HG03520 (cell line): ENCODE results near the gene HAUS3.

Source experiments
- ATAC-seq: cut with Tn5 transposase; IDR thresholded peaks from one replicate; pipeline ENCODE4 v1.9.1; 2021; ENCODE audit warnings: mild to moderate bottlenecking, moderate library complexity; ENCODE audit not compliant: unreplicated experiment

Gene HAUS3

DNA sequence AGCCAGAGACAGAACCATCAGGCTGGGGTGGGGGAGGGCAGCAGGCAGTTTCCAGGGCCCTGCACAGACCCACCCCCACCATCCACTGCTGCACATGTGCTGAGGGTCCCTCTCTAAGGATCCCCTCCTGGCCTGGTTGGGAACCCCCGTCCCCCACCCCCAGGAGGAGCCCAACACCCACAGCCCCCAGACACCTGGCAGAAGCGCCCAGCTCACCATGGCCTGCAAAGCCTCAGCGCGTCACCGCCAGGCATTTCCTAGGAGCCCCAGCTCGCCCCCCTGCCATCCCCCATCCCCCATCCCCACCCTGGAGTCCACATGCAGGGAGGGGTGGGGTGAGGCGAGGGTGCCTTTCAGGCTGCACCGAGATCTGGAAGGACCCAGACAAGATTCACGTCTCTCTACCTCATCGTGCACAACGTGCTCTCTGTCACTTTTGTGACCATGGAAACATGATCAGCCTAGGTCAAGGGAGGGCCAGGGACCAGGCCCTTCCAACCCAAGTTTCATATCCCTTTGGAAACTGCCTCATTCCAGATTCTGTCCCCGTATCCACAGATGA, 10.7 kb upstream of the HAUS3 start:
- no peak for ATAC-seq

DNA sequence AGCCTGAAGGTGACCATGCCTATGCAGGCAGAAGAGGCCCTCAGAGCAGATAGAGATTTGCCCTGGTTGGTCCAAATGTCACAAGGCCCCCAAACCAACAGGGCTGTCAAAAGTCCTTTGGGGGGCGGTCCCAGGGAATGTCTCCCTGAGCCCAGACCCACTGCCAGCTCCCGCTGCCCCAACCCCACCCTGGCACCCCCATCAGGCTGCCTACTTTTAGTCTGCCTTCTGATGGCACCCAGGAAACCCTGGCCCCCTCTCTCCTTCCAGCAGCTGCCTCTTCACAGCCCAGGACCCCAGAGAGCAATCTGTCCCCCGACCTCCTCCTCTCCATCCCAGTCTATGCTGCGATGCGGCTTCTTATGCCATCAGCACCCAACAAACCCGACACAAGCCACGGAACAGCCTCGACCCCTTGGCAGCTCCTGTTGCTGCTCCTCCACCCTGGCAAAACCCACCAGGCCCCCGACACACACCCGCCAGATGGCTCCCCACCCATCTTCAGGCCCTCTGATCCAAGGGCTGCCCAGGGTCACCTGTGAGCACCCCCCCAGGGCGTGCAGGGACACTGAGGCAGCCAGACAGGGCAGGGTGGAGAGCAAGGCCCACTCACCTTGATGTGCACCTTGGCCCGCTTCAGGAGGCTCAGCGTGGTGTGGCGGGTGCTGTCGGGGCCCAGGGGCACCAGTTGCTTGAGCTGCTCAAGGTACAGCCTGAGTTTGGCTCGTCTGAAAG, 10.0 kb upstream of the HAUS3 start:
- no peak for ATAC-seq

DNA sequence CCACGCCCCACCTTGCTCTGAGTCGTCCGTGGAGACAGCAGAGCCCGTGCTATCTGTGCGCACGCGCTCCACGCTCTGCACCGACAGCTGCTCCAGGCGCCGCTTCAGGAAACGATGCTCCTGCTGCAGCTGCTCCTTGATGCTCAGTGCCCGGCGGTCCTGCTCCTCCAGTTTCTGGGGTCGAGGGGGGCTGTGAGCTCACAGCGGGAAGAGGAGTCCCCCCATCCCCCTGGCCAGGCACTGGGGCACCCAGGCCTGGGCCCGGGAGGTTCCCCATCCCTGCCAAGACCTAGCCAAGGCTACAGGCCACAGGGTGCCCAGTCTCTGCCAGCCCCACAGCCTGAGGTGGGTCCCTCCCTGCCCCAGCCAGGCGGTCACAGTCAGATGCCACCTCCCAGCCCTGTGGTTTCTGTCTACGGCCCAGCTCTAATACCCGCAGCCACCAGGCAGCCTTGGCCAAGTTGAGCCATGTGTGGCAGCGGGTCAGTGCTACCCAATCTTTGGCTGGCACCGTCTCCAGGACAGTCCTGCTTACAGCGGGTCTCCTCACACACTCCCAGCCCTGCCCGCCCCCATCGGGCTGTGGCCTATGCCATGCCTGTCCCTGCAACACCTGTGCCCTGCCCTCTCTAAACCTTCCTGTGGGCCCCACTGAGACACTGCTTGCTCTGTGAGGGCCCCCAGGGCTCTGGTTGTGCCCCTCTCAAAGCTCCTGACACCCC, 9.3 kb upstream of the HAUS3 start:
- no peak for ATAC-seq

DNA sequence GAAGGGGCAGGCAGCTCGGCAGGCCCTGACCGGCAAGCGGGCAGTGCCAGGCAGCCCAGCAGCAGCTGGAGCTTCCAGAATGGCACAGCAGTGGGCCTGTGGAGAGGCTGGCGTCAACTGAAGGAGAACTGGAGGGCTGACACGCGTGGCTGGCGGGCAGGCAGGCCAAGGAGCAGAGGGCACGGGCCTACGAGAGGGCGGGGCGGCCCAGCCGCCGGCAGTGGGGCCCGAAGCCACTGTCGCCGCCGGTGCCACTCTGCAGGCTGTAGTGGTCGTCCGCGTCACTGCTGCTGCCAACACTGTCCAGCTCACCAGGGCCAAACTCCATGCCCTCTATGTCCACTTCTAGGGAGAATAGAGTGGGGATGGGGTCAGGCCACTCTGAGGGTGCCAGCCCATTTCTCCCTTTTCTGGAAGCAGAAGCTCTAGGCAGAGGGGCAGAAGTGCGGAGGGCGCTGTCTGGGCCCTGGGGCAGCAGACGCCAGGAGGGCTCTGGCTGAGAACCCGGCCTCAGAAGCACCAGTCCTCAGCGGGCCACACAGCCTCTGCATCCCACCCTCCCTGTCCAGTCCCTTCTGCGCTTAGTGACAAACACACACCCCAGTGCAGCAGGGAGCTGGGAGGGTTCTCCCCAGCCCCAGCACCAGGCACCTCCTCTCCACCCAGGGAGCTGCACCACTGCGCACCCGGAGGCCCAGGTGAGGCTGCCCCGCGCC, 8.6 kb upstream of the HAUS3 start:
- no peak for ATAC-seq

DNA sequence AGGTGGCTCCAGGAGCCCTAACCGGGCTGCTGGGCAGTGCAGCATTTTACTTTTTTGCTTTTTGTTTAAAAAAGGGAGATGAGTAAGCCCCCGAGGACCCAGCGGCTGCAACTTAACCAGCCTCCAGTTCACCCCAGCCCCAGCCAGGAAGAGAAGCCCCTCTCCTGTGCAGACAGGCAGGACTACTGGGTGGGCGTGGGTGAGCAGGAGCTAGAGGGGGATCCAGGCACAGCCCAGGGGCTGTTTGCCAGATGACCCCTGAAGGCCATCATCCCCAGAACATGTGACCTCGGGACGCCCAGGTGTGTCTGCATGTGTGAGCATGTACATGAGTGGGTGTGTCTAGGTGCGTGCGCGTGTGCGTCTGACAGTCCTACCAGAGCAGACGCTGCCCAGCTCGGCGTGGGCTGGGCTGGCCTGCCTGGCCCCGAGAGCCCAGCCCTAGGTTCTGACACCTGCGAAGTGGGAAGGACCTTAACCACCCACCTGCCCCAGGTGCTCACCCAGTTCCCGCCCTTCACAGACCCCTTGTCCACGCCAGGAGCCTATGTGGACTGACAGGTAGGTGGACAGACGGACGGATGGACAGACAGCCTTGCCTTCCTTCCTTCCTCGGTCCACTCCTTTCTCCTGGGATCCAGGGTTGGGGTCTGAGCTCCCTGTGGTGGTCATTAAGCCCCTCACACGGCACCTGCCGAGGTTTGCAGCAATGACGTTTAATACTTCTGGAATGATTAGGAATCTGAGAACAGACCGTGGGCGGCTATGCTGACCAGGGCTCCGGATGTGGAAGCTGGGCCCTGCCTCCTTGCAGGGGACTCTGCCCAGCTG, 7.8 kb upstream of the HAUS3 start:
- ATAC-seq: no peak

DNA sequence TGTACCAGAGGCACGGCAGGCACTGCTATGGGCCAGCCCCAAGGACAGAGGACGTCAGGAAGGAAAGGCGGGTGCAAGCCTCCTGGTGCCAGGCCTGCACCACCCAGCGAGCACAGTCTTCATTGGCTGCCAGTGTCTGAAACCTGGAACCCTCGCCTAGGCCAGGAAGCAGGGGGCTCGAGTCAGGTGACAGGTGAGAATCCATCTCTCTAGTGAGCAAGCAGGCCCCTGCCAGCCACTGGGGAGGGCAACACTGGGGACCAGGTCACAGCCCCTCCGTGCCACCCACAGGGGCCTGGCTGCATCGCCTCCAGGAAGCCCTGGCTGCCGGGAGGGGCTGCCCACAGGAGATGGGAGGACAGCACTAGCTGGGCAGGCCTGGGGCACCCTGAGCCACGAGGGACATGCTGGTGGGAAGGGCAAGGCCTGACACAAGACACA, 6.9 kb upstream of the HAUS3 start:
- no peak for ATAC-seq

DNA sequence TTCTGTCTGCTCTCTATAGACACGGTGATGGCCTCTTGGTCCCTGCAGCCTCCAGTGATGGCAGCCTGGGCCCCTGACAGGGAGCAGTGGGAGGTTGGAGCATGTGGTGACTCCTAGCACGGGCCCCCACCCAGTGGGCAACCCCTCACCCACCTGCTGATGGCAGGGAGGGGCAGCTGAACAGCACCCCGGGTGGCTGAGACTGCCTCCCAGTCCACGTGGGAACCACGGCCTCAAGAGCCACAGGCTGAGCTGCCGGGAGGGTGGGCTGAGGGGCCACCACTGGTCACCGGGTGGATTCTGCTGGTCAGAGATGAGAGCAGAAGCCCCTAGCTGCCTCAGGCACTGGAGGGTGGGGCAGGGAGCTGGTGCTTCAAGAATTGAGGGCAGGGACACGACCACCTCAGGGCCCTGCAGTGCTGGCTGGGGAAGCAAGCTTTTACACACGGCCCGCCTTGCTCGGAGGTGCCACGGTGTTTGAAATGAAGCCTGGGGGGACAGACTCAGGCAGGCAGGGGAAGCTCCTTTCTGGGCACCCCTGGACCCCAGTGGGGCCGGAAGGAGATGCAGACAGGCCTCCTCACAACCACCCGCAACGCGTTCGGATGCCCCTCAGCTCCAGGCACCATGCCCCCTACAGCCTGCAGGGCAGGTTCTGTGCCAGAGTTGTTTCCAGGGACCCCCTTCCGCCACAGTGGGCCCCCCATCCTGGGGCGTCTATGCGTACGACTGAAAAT, 6.3 kb upstream of the HAUS3 start:
- ATAC-seq: no peak

DNA sequence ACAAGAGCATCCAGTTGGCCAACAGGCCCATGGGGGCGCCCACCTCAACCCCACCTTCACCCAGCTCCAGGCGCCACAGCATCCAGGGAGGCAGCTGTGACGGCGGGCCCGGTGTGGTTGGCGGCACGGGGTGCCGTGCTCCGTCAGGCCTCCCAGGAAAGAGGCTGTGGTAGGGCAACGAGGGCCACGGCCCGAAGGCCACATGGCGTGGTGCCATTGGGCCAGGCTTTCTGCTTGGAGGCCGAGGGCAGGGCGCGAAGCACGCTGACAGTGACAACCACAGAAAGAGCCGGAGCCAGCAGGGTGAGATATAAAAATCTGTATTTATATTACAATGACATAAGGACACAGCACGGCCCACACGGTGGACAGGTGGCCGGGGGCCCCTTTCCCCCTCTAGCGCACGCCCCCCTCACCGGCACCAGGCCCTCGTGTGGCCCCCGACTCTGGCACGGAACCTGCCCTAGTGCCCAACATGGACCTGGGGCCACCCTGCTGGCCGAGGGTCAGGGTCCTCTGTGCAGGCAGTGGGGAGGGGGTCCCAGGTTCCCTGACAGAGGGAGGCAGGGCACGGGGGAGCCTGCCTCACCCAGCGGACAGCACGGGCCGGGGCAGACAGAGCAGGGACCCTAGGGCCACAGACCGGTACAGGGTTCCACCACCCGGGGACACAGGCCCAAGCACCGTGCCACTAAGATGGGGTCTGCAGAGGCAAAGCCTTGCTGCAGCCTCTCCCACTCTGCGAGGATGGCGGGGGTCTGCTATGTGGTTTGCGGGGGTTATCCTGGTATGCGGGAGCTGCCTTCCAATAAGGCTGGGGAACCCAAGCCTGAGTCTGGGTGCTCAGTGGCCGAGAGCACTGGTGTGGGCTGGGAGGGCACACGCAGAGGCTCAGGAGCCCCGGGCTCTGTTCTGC, 5.5 kb upstream of the HAUS3 start:
- no peak for ATAC-seq

DNA sequence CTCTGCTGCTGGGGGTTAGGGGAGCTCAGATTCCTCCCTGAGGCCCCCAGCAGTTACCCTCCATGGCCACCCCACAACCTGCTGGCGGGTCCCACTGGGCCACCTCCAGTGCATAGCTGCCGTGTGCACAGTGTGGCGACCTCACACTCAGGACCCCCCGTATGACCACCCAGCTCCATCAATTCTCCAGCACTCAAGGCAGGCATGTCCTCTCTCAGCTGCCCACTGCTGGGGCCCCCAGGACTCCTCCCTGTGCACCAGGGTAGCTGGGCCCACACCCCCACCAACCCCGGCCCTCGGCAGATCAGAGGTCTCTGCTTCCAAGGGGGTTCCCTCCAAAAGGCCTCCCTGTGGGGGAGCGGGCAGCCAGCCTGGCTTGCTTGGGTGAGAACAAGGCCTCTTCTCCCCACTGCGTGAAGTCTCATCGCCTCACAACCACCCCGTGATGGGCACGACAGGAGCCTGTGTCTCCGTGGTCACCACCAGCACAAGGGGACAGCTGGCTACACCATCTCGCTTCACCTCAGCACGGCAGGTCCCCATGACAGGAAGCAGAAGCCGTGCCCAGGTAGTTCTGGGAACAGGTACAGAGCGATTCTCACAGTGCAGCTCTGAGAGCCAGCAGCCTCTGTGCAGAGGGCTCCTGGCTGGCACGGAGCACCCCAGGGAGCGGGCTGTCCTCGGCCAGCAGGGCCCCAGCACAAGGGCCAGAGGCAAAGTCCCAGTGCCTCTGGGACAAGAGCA, 4.6 kb upstream of the HAUS3 start:
- ATAC-seq: no peak

DNA sequence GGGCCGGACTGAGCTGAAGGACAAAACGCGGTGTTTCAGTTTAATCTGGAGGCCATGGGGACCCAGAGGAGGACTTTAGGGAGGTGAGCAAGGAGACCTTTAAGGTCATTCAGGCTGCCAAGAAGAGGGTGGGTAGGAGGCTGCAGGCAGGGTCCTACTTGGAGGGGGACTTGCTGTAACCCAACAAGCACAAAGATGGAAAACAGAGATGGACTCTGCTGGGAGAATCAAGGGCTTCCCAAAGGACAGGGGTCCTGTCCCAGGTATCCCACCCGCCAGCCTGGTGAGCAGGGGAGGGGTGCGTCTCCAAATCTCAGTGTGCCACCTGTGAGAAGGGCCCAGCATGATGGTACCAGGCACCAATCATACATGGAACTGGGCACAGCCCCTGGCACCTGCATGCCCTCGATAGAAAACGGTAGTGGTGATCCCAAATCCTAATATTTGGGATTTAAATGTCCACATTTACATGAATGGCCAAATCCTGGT, 3.9 kb upstream of the HAUS3 start:
- no peak for ATAC-seq

DNA sequence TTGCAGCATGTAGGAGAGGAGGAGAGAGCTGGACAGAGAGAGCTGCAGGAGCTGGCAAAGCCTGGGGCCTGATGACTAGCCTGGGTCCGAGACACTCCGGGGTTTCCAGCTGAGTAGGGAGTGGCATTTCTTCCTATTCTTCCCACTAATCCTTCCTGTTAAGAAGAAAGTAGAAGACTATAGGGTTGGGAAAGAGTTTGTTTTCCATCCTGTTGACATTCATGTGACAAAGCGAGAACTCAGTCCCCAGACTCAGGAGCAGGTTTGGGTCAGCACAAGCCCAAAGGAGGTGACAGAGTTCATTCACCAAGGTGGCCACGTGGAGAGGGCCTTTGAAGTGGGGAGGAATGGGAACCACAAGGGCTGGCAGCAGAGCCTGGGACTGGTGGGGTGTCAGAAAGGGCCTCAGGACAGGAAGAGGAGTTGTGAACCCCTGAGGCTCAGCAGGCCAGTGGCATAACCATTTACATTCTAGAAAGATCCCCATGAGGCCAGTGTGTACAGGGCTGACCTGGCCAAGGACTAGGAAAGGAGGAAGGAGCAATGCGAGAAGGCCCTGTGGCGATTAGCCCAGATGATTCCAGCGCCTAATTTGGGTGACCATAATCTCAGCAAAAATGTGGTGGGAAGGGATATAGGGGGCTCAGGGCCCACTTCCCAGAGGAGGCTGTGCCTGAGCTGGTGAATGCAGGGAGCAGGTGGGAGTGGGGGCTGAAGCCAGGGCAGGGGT, 3.3 kb upstream of the HAUS3 start:
- no peak for ATAC-seq

DNA sequence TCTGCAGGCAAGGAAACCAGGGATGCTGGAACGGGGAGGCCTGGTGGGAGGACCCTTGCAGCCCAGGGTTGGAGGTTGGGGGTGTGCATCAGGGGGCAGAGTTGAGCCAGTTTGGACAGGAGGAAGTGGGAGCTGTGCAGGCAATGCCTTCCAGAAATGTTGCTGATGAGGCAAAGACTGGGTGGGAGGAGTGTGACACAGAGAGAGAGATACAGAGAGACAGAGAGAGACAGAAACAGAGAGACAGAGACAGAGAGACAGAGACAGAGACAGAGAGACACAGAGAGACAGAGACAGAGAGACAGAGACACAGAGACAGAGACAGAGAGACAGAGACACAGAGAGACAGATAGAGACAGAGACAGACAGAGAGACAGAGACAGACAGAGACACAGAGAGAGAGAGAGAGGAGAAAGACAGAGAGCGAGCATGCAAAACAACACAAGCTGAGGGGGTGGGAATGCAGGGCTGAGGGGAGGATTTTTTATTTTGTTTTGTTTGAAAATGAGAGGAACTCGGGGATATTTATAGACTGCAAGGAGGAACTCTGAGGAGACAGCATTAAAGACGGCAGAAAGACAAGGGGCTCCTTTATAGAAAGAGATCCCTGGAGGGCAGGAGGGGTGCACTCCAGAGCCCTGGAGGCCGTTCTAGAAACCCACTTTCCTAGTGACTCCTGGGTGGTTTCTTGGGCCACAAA, 1.9 kb upstream of the HAUS3 start:
- ATAC-seq: no peak

DNA sequence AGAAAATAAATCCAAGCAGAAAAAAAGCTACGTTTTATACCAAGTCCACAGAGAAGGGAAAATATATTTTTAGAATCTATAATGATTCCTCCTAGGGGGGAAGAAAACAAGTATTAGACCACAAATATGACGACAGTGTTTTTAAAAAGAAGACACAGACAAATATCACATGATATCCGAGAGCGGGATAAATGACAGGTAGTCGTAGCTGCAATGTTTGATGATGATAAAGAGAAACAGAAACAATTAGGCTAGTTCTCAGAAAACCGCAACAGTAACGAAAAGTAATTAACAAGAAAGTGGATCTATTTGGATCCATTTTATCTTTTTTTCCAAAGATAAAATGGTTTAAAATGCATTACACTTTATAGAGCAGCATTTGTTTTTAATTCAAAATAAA, 918 bp downstream of the HAUS3 start:
- no peak for ATAC-seq

DNA sequence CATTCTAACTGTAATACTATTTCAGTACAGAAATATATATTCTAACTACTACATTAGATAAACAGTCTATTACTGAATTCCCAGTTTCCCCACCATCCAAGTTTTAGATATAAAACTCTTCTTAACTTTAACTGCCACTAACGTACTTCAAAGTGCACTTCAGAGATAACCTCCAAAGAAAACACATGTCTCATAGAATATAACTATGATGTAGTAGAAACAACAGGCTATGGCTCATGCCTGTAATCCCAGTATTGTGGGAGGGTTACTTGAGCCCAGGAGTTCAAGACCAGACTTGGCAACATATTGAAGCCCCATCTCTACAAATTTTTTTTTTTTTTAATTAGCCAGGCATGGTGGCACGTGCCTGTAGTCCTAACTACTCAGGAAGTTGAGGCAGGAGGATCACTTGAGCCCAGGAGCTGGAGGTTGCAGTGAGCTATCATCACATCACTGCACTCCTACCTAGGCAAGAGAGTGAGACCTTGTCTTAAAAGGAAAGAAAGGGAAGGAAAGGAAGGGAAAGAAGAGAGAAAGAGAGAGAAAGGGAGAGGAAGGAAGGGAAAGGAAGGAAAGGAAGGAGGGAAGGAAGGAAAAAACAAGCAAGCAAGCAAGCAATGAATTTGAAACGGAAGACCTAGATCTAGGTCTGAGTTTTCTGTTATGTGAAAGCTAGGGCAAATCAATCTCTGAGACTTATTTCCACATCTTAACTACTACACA, 4.8 kb downstream of the HAUS3 start:
- ATAC-seq: no peak

DNA sequence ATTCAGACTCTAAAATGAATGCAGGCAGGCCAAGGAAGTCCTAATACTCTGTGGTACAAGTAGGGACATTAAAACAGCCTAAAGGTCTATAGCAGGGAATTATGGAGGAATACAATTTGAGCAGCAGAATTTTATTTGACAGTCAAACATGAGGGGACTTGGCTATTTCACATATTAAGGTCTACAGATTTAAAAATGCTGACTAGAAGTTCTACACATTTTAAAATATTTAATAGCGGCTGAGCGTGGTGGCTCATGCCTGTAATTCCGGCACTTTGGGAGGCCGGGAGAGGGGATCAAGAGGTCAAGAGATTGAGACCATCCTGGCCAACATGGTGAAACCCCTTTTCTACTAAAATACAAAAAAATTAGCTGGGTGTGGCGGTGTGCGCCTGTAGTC, 10.8 kb downstream of the HAUS3 start:
- ATAC-seq: no peak

DNA sequence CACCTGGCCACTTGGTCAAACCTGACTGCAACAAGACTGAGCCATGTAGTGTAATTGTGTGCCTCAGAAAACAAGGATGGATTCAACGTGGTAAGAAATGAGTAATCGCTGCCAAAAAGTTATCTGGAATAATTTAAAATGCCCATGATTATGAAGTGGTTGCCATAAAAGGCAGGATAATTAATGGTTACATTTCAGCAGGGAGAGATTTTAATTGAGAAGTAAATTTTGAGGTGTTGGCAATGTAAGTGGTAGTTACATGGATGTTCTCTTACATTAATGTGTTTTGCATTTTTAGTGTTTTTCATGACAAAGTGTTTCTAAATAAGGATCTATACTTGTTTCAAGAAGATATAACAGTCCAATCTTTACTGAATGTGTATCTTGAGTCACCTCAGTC, 15.7 kb downstream of the HAUS3 start:
- no peak for ATAC-seq
